ENCODE measurements around the gene SRPK3.
"Not testable (repeated sequence)": the region's sequence is repeated elsewhere in the genome, so short reads cannot be mapped to it uniquely, and the experiment has no call there.

The SRPK3 gene

GRCh38 chrX:153746991-153747390 lies 33.9 kb upstream of the SRPK3 start:
- H3K9me3 ChIP-seq (ENCODE audit: control insufficient read depth, insufficient read depth, low read depth, low read length): peaks cover 11% of the 10 kb centered on the region; the same call in 1 of the 2 replicates
- H3K27me3 ChIP-seq (ENCODE audit: control insufficient read depth, insufficient read depth, low read length); H3K4me3 ChIP-seq (ENCODE audit: low read depth, low read length); H3K4me1 ChIP-seq (ENCODE audit: control insufficient read depth, insufficient read depth, low read length); H3K27ac ChIP-seq (ENCODE audit: low read depth, low read length); H3K9ac ChIP-seq (ENCODE audit: low read length); H3K36me3 ChIP-seq (ENCODE audit: control insufficient read depth, insufficient read depth, low read length): not testable (repeated sequence)

GRCh38 chrX:153749017-153749416 lies 31.8 kb upstream of the SRPK3 start:
- H3K4me3 ChIP-seq (ENCODE audit: low read depth, low read length); H3K36me3 ChIP-seq (ENCODE audit: control insufficient read depth, insufficient read depth, low read length); H3K4me1 ChIP-seq (ENCODE audit: control insufficient read depth, insufficient read depth, low read length); H3K27me3 ChIP-seq (ENCODE audit: control insufficient read depth, insufficient read depth, low read length); H3K27ac ChIP-seq (ENCODE audit: low read depth, low read length); H3K9ac ChIP-seq (ENCODE audit: low read length): not testable (repeated sequence)
- peaks cover 13% of the 10 kb centered on the region; the same call in 1 of the 2 replicates for H3K9me3 ChIP-seq (ENCODE audit: control insufficient read depth, insufficient read depth, low read depth, low read length)

- Histone ChIP-seq H3K9me3 (ENCODE audit: control insufficient read depth, insufficient read depth, low read depth, low read length) (peaks cover 13% of the 10 kb centered on the region; the same call in 1 of the 2 replicates), H3K36me3 (ENCODE audit: control insufficient read depth, insufficient read depth, low read length) (no peaks in the 10 kb centered on the region), H3K27me3 (ENCODE audit: control insufficient read depth, insufficient read depth, low read length) (no peaks in the 10 kb centered on the region), H3K4me1 (ENCODE audit: control insufficient read depth, insufficient read depth, low read length) (no peaks in the 10 kb centered on the region), H3K4me3 (ENCODE audit: low read depth, low read length) (no peak overlapping the region), H3K9ac (ENCODE audit: low read length) (no peak overlapping the region), H3K27ac (ENCODE audit: low read depth, low read length) (no peak overlapping the region)
Measured at GRCh38 chrX:153750127-153750774, 30.6 kb upstream of the SRPK3 start.

GRCh38 chrX:153755136-153755535 lies 25.7 kb upstream of the SRPK3 start:
- Histone ChIP-seq H3K4me1 (ENCODE audit: control insufficient read depth, insufficient read depth, low read length) (no peaks in the 10 kb centered on the region), H3K27me3 (ENCODE audit: control insufficient read depth, insufficient read depth, low read length) (no peaks in the 10 kb centered on the region), H3K36me3 (ENCODE audit: control insufficient read depth, insufficient read depth, low read length) (no peaks in the 10 kb centered on the region), H3K9me3 (ENCODE audit: control insufficient read depth, insufficient read depth, low read depth, low read length) (peaks cover 17% of the 10 kb centered on the region), H3K27ac (ENCODE audit: low read depth, low read length) (no peak overlapping the region), H3K4me3 (ENCODE audit: low read depth, low read length) (no peak overlapping the region), H3K9ac (ENCODE audit: low read length) (no peak overlapping the region)

GRCh38 chrX:153761863-153762262 lies 19.0 kb upstream of the SRPK3 start:
- Histone ChIP-seq H3K4me1 (ENCODE audit: control insufficient read depth, insufficient read depth, low read length) (peaks cover 26% of the 10 kb centered on the region), H3K27ac (ENCODE audit: low read depth, low read length) (no peak overlapping the region), H3K36me3 (ENCODE audit: control insufficient read depth, insufficient read depth, low read length) (no peaks in the 10 kb centered on the region), H3K9ac (ENCODE audit: low read length) (no peak overlapping the region), H3K4me3 (ENCODE audit: low read depth, low read length) (no peak overlapping the region), H3K27me3 (ENCODE audit: control insufficient read depth, insufficient read depth, low read length) (no peaks in the 10 kb centered on the region), H3K9me3 (ENCODE audit: control insufficient read depth, insufficient read depth, low read depth, low read length) (peaks cover 12% of the 10 kb centered on the region; the same call in 1 of the 2 replicates)

GRCh38 chrX:153762626-153763173 lies 18.1 kb upstream of the SRPK3 start:
- H3K4me3 ChIP-seq (ENCODE audit: low read depth, low read length): no peak overlapping the region
- no peaks in the 10 kb centered on the region for H3K36me3 ChIP-seq (ENCODE audit: control insufficient read depth, insufficient read depth, low read length)
- H3K9me3 ChIP-seq (ENCODE audit: control insufficient read depth, insufficient read depth, low read depth, low read length): peaks cover 15% of the 10 kb centered on the region; the same call in 1 of the 2 replicates
- H3K27me3 ChIP-seq (ENCODE audit: control insufficient read depth, insufficient read depth, low read length): no peaks in the 10 kb centered on the region
- H3K4me1 ChIP-seq (ENCODE audit: control insufficient read depth, insufficient read depth, low read length): peaks cover 30% of the 10 kb centered on the region
- H3K9ac ChIP-seq (ENCODE audit: low read length): no peak overlapping the region
- H3K27ac ChIP-seq (ENCODE audit: low read depth, low read length): no peak overlapping the region

- H3K9ac ChIP-seq (ENCODE audit: low read length): no peak overlapping the region
- H3K4me3 ChIP-seq (ENCODE audit: low read depth, low read length): no peak overlapping the region
- H3K4me1 ChIP-seq (ENCODE audit: control insufficient read depth, insufficient read depth, low read length): peaks cover 30% of the 10 kb centered on the region
- H3K27ac ChIP-seq (ENCODE audit: low read depth, low read length): no peak overlapping the region
- peaks cover 17% of the 10 kb centered on the region; the same call in 1 of the 2 replicates for H3K9me3 ChIP-seq (ENCODE audit: control insufficient read depth, insufficient read depth, low read depth, low read length)
- H3K36me3 ChIP-seq (ENCODE audit: control insufficient read depth, insufficient read depth, low read length): no peaks in the 10 kb centered on the region
- H3K27me3 ChIP-seq (ENCODE audit: control insufficient read depth, insufficient read depth, low read length): no peaks in the 10 kb centered on the region
Measured at GRCh38 chrX:153763298-153763932, 17.4 kb upstream of the SRPK3 start.

- no peaks in the 10 kb centered on the region for H3K36me3 ChIP-seq (ENCODE audit: control insufficient read depth, insufficient read depth, low read length)
- peaks cover 21% of the 10 kb centered on the region; the same call in 1 of the 2 replicates for H3K9me3 ChIP-seq (ENCODE audit: control insufficient read depth, insufficient read depth, low read depth, low read length)
- H3K9ac ChIP-seq (ENCODE audit: low read length): no peak within 1 kb of the TSS
- no peaks in the 10 kb centered on the region for H3K27me3 ChIP-seq (ENCODE audit: control insufficient read depth, insufficient read depth, low read length)
- H3K4me3 ChIP-seq (ENCODE audit: low read depth, low read length): no peak within 1 kb of the TSS
- H3K27ac ChIP-seq (ENCODE audit: low read depth, low read length): no peak within 1 kb of the TSS
- peaks cover 30% of the 10 kb centered on the region for H3K4me1 ChIP-seq (ENCODE audit: control insufficient read depth, insufficient read depth, low read length)
Measured at GRCh38 chrX:153763989-153764755, 16.7 kb upstream of the SRPK3 start, which contains the start of gene PLXNB3. Gene PLXNB3 (plus strand): TSS chrX:153764249. CDS start chrX:153765536, 1,287 bp downstream.

- H3K27ac ChIP-seq (ENCODE audit: low read depth, low read length): no peak overlapping the region
- no peaks in the 10 kb centered on the region for H3K27me3 ChIP-seq (ENCODE audit: control insufficient read depth, insufficient read depth, low read length)
- no peak overlapping the region for H3K4me3 ChIP-seq (ENCODE audit: low read depth, low read length)
- H3K4me1 ChIP-seq (ENCODE audit: control insufficient read depth, insufficient read depth, low read length): peaks cover 30% of the 10 kb centered on the region
- peaks cover 26% of the 10 kb centered on the region; the same call in 1 of the 2 replicates for H3K9me3 ChIP-seq (ENCODE audit: control insufficient read depth, insufficient read depth, low read depth, low read length)
- no peaks in the 10 kb centered on the region for H3K36me3 ChIP-seq (ENCODE audit: control insufficient read depth, insufficient read depth, low read length)
- no peak overlapping the region for H3K9ac ChIP-seq (ENCODE audit: low read length)
Measured at GRCh38 chrX:153764786-153765137, 16.1 kb upstream of the SRPK3 start.

GRCh38 chrX:153765138-153766079 lies 15.4 kb upstream of the SRPK3 start:
- Histone ChIP-seq H3K27me3 (ENCODE audit: control insufficient read depth, insufficient read depth, low read length) (no peaks in the 10 kb centered on the region), H3K27ac (ENCODE audit: low read depth, low read length) (no peak overlapping the region; the same call in 1 of the 2 replicates), H3K36me3 (ENCODE audit: control insufficient read depth, insufficient read depth, low read length) (no peaks in the 10 kb centered on the region), H3K9me3 (ENCODE audit: control insufficient read depth, insufficient read depth, low read depth, low read length) (peaks cover 26% of the 10 kb centered on the region; the same call in 1 of the 2 replicates), H3K9ac (ENCODE audit: low read length) (peak overlapping the region; percentile 53), H3K4me1 (ENCODE audit: control insufficient read depth, insufficient read depth, low read length) (peaks cover 30% of the 10 kb centered on the region), H3K4me3 (ENCODE audit: low read depth, low read length) (peak overlapping the region; percentile 39; the same call in 1 of the 2 replicates)
